Naive thymus-derived CD4-positive, alpha-beta T cell (primary cell): ENCODE data around the gene CIC. TPM values are rescaled to one million over a fixed set of nuclear protein-coding genes. Genes with fewer than 3 reads are reported as not detected.

ENCODE experiments used
- ATAC-seq: fragments of 150-1000 bp; cut with Tn5 transposase; 2 replicates; pipeline ENCODE4 v1.10.0; 2021; ENCODE audit warnings: mild to moderate bottlenecking, moderate library complexity
- CTCF ChIA-PET: fragments of 350-600 bp; sonication (Branson Sonifier 250); formaldehyde crosslinking; loops from one replicate; lab custom pipeline; 2021; ENCODE audit warnings: antibody characterized with exemption; lab: Charles Lee
- POLR2A ChIA-PET: fragments of 350-600 bp; sonication (Branson Sonifier 250); formaldehyde crosslinking; loops from one replicate; lab custom pipeline; 2021; ENCODE audit warnings: antibody characterized with exemption, inconsistent platforms; lab: Charles Lee
- DNase-seq, 9 donors: peaks; one replicate each; pipeline versions ENCODE4 v3.0.0 to v3.0.0-alpha.2; 2020 to 2022; ENCODE audit warnings: mixed read lengths in 1 of 9
- H3K27ac ChIP-seq: one replicate; pipeline ENCODE4 v1.7.0; 2013; ENCODE audit warnings: mild to moderate bottlenecking, low read depth, low read length, moderate library complexity
- H3K27me3 ChIP-seq, 2 donors: one replicate each; pipeline ENCODE4 v1.7.0; 2013; ENCODE audit warnings: low read length in 2 of 2, mild to moderate bottlenecking in 2 of 2, moderate library complexity in 2 of 2; ENCODE audit not compliant: control insufficient read depth in 2 of 2, insufficient read depth in 2 of 2
- H3K36me3 ChIP-seq, 3 experiments: 1 replicate in 2 of 3; 2 replicates in 1 of 3; pipeline ENCODE4 v1.7.0; 2013; ENCODE audit warnings: low read length in 3 of 3, mild to moderate bottlenecking in 3 of 3, moderate library complexity in 1 of 3; ENCODE audit not compliant: insufficient read depth in 3 of 3, control insufficient read depth in 2 of 3
- H3K4me1 ChIP-seq, 2 donors: one replicate each; pipeline ENCODE4 v1.7.0; 2013; ENCODE audit warnings: low read length in 2 of 2, mild to moderate bottlenecking in 2 of 2, moderate library complexity in 1 of 2; ENCODE audit not compliant: control insufficient read depth in 2 of 2, insufficient read depth in 2 of 2
- H3K4me3 ChIP-seq: 2 replicates; pipeline ENCODE4 v1.7.0; 2013; ENCODE audit warnings: mild to moderate bottlenecking, low read length
- H3K9me3 ChIP-seq, 3 experiments: 1 replicate in 2 of 3; 2 replicates in 1 of 3; pipeline ENCODE4 v1.7.0; 2013; ENCODE audit warnings: low read length in 3 of 3; ENCODE audit not compliant: control insufficient read depth in 2 of 3
- H3K27ac Mint-ChIP-seq, 9 donors: one replicate each; pipeline ENCODE4 v1.8.0; 2020 to 2022; ENCODE audit warnings: mixed read lengths in 9 of 9, mild to moderate bottlenecking in 8 of 9, moderate library complexity in 5 of 9, inconsistent platforms in 2 of 9
- H3K27me3 Mint-ChIP-seq, 5 donors: one replicate each; pipeline ENCODE4 v1.8.0; 2021 to 2022; ENCODE audit warnings: mixed read lengths in 5 of 5, mild to moderate bottlenecking in 1 of 5
- H3K36me3 Mint-ChIP-seq, 5 donors: one replicate each; pipeline ENCODE4 v1.8.0; 2020 to 2022; ENCODE audit warnings: mixed read lengths in 5 of 5, mild to moderate bottlenecking in 3 of 5, inconsistent platforms in 1 of 5
- H3K4me1 Mint-ChIP-seq, 7 donors: one replicate each; pipeline ENCODE4 v1.8.0; 2020 to 2022; ENCODE audit warnings: mixed read lengths in 7 of 7, mild to moderate bottlenecking in 3 of 7, inconsistent platforms in 1 of 7
- H3K4me3 Mint-ChIP-seq, 10 donors: one replicate each; pipeline ENCODE4 v1.8.0; 2020 to 2022; ENCODE audit warnings: mild to moderate bottlenecking in 10 of 10, mixed read lengths in 10 of 10, moderate library complexity in 6 of 10, inconsistent platforms in 2 of 10
- H3K9me3 Mint-ChIP-seq, 11 donors: one replicate each; pipeline ENCODE4 v1.8.0; 2020 to 2022; ENCODE audit warnings: mixed read lengths in 11 of 11, mild to moderate bottlenecking in 4 of 11, inconsistent platforms in 1 of 11, moderate library complexity in 1 of 11
- intact Hi-C, 2 donors: fragments of 100-400 bp; cut with micrococcal nuclease; formaldehyde crosslinking; loops; one replicate each; pipeline ENCODE4 v1.15.1; 2023
- polyA plus RNA-seq, 2 donors: library from polyadenylated mRNA; unstranded; fragments of 300-500 nt; fragmentation: Illumina TruSeq; gene quantifications; one replicate each; pipeline ENCODE4 v1.2.3, GENCODE V29; 2021
- total RNA-seq, 6 experiments: library from RNA in 5 of 6; stranded (reverse) in 5 of 6; gene quantifications; 1 replicate in 5 of 6; 2 replicates in 1 of 6; pipeline ENCODE4 v1.2.3 and lab custom pipeline; 2021 to 2026

The CIC gene
- total and polyA plus RNA-seq, 7 experiments from 2014 or later = 1.5 to 134 (median 93.6) TPM

GRCh38 chr19:42290523-42291434 lies 21.7 kb downstream of the CIC start:
- no peak overlapping the region for H3K4me3 Mint-ChIP-seq
- peaks cover 0 to 2% (median 0%) of the 10 kb centered on the region in 11 donors for H3K9me3 Mint-ChIP-seq
- H3K27me3 Mint-ChIP-seq = no peaks in the 10 kb centered on the region
- ChIA-PET POLR2A (interaction anchor here (0.5 kb wide), 1 partner anchor 185 kb away, joined by 4 read pairs; no protein-coding TSS in a partner anchor), CTCF (interaction anchor here (0.8 kb wide), 1 partner anchor 48 kb away, joined by 3 read pairs; the partner anchor contains the start of gene GSK3A)
- peaks cover 8 to 17% (median 14%) of the 10 kb centered on the region in 7 donors for H3K4me1 Mint-ChIP-seq
- no peaks in the 10 kb centered on the region for H3K27me3 ChIP-seq
- peaks cover 0 to 87% (median 15%) of the 10 kb centered on the region in 3 experiments for H3K36me3 ChIP-seq
- H3K36me3 Mint-ChIP-seq = peaks cover 0 to 11% (median 8%) of the 10 kb centered on the region in 5 donors
- H3K27ac Mint-ChIP-seq = peak overlapping the region in 1 of 9 donors; percentile 42
- ATAC-seq (peak; percentile 82), DNase-seq (peak in 7 of 9 donors; percentile 42 to 57 (median 55))
- H3K4me1 ChIP-seq = peaks cover 0 to 4% of the 10 kb centered on the region in 2 donors
- intact Hi-C loops = no loop called here
- H3K4me3 ChIP-seq = no peak overlapping the region
- H3K27ac ChIP-seq = no peak overlapping the region
- no peaks in the 10 kb centered on the region for H3K9me3 ChIP-seq

- H3K9me3 Mint-ChIP-seq = peaks cover 0 to 2% (median 0%) of the 10 kb centered on the region in 11 donors
- CTCF ChIA-PET = no interaction called here
- Histone ChIP-seq H3K4me1 (peaks cover 0 to 8% of the 10 kb centered on the region in 2 donors), H3K9me3 (no peaks in the 10 kb centered on the region), H3K4me3 (no peak overlapping the region), H3K27ac (no peak overlapping the region), H3K27me3 (no peaks in the 10 kb centered on the region), H3K36me3 (peaks cover 0 to 87% (median 15%) of the 10 kb centered on the region in 3 experiments)
- ATAC-seq (no peak), DNase-seq (no peak)
- no peaks in the 10 kb centered on the region for H3K27me3 Mint-ChIP-seq
- H3K27ac Mint-ChIP-seq = peak overlapping the region in 7 of 9 donors; percentile 10 to 76 (median 46)
- H3K36me3 Mint-ChIP-seq = peaks cover 0 to 10% (median 8%) of the 10 kb centered on the region in 5 donors
- intact Hi-C loops = no loop called here
- POLR2A ChIA-PET = interaction anchor here (1.3 kb wide), 1 partner anchor 14 kb away, joined by 3 read pairs; no protein-coding TSS in a partner anchor
- peaks cover 8 to 16% (median 9%) of the 10 kb centered on the region in 7 donors for H3K4me1 Mint-ChIP-seq
- peak overlapping the region in 1 of 10 donors; percentile 50 for H3K4me3 Mint-ChIP-seq
Measured at GRCh38 chr19:42291435-42291810, 22.4 kb downstream of the CIC start.

- H3K27me3 Mint-ChIP-seq = no peaks in the 10 kb centered on the region
- peak overlapping the region in 5 of 9 donors; percentile 10 to 76 (median 46) for H3K27ac Mint-ChIP-seq
- ChIA-PET POLR2A (interaction anchor here (1.3 kb wide), 1 partner anchor 15 kb away, joined by 3 read pairs; no protein-coding TSS in a partner anchor), CTCF (no interaction called here)
- peaks cover 0 to 86% (median 10%) of the 10 kb centered on the region in 3 experiments for H3K36me3 ChIP-seq
- peaks cover 0 to 11% (median 8%) of the 10 kb centered on the region in 5 donors for H3K36me3 Mint-ChIP-seq
- H3K4me3 Mint-ChIP-seq = peak overlapping the region in 1 of 10 donors; percentile 50
- H3K4me1 Mint-ChIP-seq = peaks cover 8 to 16% (median 11%) of the 10 kb centered on the region in 7 donors
- intact Hi-C loops = no loop called here
- no peaks in the 10 kb centered on the region for H3K9me3 ChIP-seq
- H3K9me3 Mint-ChIP-seq = peaks cover 0 to 2% (median 0%) of the 10 kb centered on the region in 11 donors
- H3K4me1 ChIP-seq = peaks cover 0 to 8% of the 10 kb centered on the region in 2 donors
- H3K27me3 ChIP-seq = no peaks in the 10 kb centered on the region
- H3K4me3 ChIP-seq = no peak overlapping the region
- no peak overlapping the region for H3K27ac ChIP-seq
- no peak for ATAC-seq
- no peak for DNase-seq
Measured at GRCh38 chr19:42292042-42292960, 23.2 kb downstream of the CIC start.

- POLR2A ChIA-PET = no interaction called here
- Histone ChIP-seq H3K36me3 (peaks cover 0 to 80% (median 6%) of the 10 kb centered on the region in 3 experiments), H3K9me3 (no peaks in the 10 kb centered on the region), H3K4me1 (peaks cover 0 to 8% of the 10 kb centered on the region in 2 donors), H3K27ac (no peak overlapping the region), H3K27me3 (no peaks in the 10 kb centered on the region), H3K4me3 (no peak overlapping the region)
- Mint-ChIP-seq H3K27ac (peak overlapping the region in 2 of 9 donors; percentile 46 to 71), H3K36me3 (peaks cover 0 to 11% (median 8%) of the 10 kb centered on the region in 5 donors), H3K4me3 (no peak overlapping the region), H3K9me3 (peaks cover 0 to 2% (median 0%) of the 10 kb centered on the region in 11 donors), H3K27me3 (no peaks in the 10 kb centered on the region), H3K4me1 (peaks cover 8 to 16% (median 11%) of the 10 kb centered on the region in 7 donors)
- CTCF ChIA-PET = interaction anchor here (0.9 to 1.1 kb wide), 2 partner anchors 182 to 185 kb away, joined by 3 to 5 read pairs; no protein-coding TSS in a partner anchor
- no peak for DNase-seq
- intact Hi-C loops = no loop called here
- no peak for ATAC-seq
Measured at GRCh38 chr19:42292963-42293362, 23.9 kb downstream of the CIC start.

- ATAC-seq (no peak), DNase-seq (no peak)
- no peak overlapping the region for H3K27ac ChIP-seq
- H3K9me3 Mint-ChIP-seq = peaks cover 0 to 2% (median 0%) of the 10 kb centered on the region in 11 donors
- POLR2A ChIA-PET = no interaction called here
- CTCF ChIA-PET = interaction anchor here (0.9 to 1.1 kb wide), 2 partner anchors 183 to 186 kb away, joined by 3 to 5 read pairs; no protein-coding TSS in a partner anchor
- H3K36me3 ChIP-seq = peaks cover 0 to 74% (median 0%) of the 10 kb centered on the region in 3 experiments
- no peaks in the 10 kb centered on the region for H3K9me3 ChIP-seq
- H3K4me1 ChIP-seq = peaks cover 0 to 8% of the 10 kb centered on the region in 2 donors
- H3K4me1 Mint-ChIP-seq = peaks cover 8 to 16% (median 11%) of the 10 kb centered on the region in 7 donors
- no peaks in the 10 kb centered on the region for H3K27me3 ChIP-seq
- H3K4me3 Mint-ChIP-seq = no peak overlapping the region
- intact Hi-C loops = no loop called here
- peak overlapping the region in 1 of 9 donors; percentile 71 for H3K27ac Mint-ChIP-seq
- no peak overlapping the region for H3K4me3 ChIP-seq
- peaks cover 0 to 11% (median 8%) of the 10 kb centered on the region in 5 donors for H3K36me3 Mint-ChIP-seq
- H3K27me3 Mint-ChIP-seq = no peaks in the 10 kb centered on the region
Measured at GRCh38 chr19:42293540-42293939, 24.5 kb downstream of the CIC start.
